HG02938 (cell line): ENCODE measurements around the gene PDZRN3.

ENCODE experiments used
- ATAC-seq: cut with Tn5 transposase; IDR thresholded peaks from one replicate; pipeline ENCODE4 v1.9.1; 2021; ENCODE audit warnings: mild to moderate bottlenecking, moderate library complexity; ENCODE audit not compliant: unreplicated experiment

Gene PDZRN3

GRCh38 chr3:73623346-73623745 is 1.4 kb downstream of the PDZRN3 start:
- no peak for ATAC-seq

- ATAC-seq, result no peak
These were observed 2.5 kb downstream of the PDZRN3 start for GRCh38 chr3:73622091-73622805.

GRCh38 chr3:73621388-73621787 is 3.4 kb downstream of the PDZRN3 start:
- ATAC-seq, result no peak

GRCh38 chr3:73618461-73618860 is 6.3 kb downstream of the PDZRN3 start:
- no peak for ATAC-seq

GRCh38 chr3:73616056-73616455 is 8.7 kb downstream of the PDZRN3 start:
- ATAC-seq, result no peak

- ATAC-seq, result no peak
These were observed 10.3 kb downstream of the PDZRN3 start for GRCh38 chr3:73614419-73614818.

- no peak for ATAC-seq
These were observed 13.6 kb downstream of the PDZRN3 start for GRCh38 chr3:73611176-73611575.

- ATAC-seq, result no peak
These were observed 14.2 kb downstream of the PDZRN3 start for GRCh38 chr3:73610493-73610892.

GRCh38 chr3:73609655-73610054 is 15.1 kb downstream of the PDZRN3 start:
- no peak for ATAC-seq

GRCh38 chr3:73609315-73609641 is 15.5 kb downstream of the PDZRN3 start:
- ATAC-seq, result no peak

GRCh38 chr3:73608456-73609314 is 16.1 kb downstream of the PDZRN3 start:
- ATAC-seq, result no peak

- no peak for ATAC-seq
These were observed 18.9 kb downstream of the PDZRN3 start for GRCh38 chr3:73605861-73606260.

GRCh38 chr3:73605412-73605811 is 19.3 kb downstream of the PDZRN3 start:
- no peak for ATAC-seq

- ATAC-seq, result no peak
These were observed 20.3 kb downstream of the PDZRN3 start for GRCh38 chr3:73604451-73604850.

GRCh38 chr3:73603762-73604171 is 21.0 kb downstream of the PDZRN3 start:
- ATAC-seq, result no peak

- no peak for ATAC-seq
These were observed 22.6 kb downstream of the PDZRN3 start for GRCh38 chr3:73602170-73602569.

- ATAC-seq, result no peak
These were observed 23.3 kb downstream of the PDZRN3 start for GRCh38 chr3:73601481-73601880.

- ATAC-seq, result no peak
These were observed 23.7 kb downstream of the PDZRN3 start for GRCh38 chr3:73601011-73601410.

- no peak for ATAC-seq
These were observed 24.3 kb downstream of the PDZRN3 start for GRCh38 chr3:73600293-73600938.

GRCh38 chr3:73599605-73600004 is 25.1 kb downstream of the PDZRN3 start:
- no peak for ATAC-seq

- ATAC-seq, result no peak
These were observed 27.3 kb downstream of the PDZRN3 start for GRCh38 chr3:73597476-73597875.
